HG03175 (cell line): Measurements from ENCODE around the gene DGCR6L.
"Not testable (repeated sequence)": the region's sequence is repeated elsewhere in the genome, so short reads cannot be mapped to it uniquely, and the experiment has no call there.

Source experiments
- ATAC-seq: cut with Tn5 transposase; IDR thresholded peaks from one replicate; pipeline ENCODE4 v1.9.1; 2021; ENCODE audit warnings: mild to moderate bottlenecking, moderate library complexity; ENCODE audit not compliant: unreplicated experiment

The DGCR6L gene

GRCh38 chr22:20328569-20328930 lies 8.7 kb upstream of the DGCR6L start:
- ATAC-seq: not testable (repeated sequence)

- not testable (repeated sequence) for ATAC-seq
These were observed 6.1 kb upstream of the DGCR6L start for GRCh38 chr22:20325996-20326395.

- no peak for ATAC-seq
These were observed 4.3 kb upstream of the DGCR6L start for GRCh38 chr22:20324139-20324516.

- ATAC-seq: not testable (repeated sequence)
These were observed 1.8 kb upstream of the DGCR6L start for GRCh38 chr22:20321552-20322211.

- peak; percentile 3 for ATAC-seq
These were observed 1.0 kb upstream of the DGCR6L start for GRCh38 chr22:20320659-20321551.

- no peak for ATAC-seq
These were observed 667 bp downstream of the DGCR6L start for GRCh38 chr22:20319041-20319744.

- not testable (repeated sequence) for ATAC-seq
These were observed 1.7 kb downstream of the DGCR6L start for GRCh38 chr22:20318043-20318688.

- ATAC-seq: not testable (repeated sequence)
These were observed 2.3 kb downstream of the DGCR6L start for GRCh38 chr22:20317402-20318042.

GRCh38 chr22:20316844-20317401 lies 2.9 kb downstream of the DGCR6L start:
- ATAC-seq: no peak

- ATAC-seq: no peak
These were observed 3.5 kb downstream of the DGCR6L start for GRCh38 chr22:20316217-20316843.

GRCh38 chr22:20315337-20316216 lies 4.3 kb downstream of the DGCR6L start:
- no peak for ATAC-seq

- ATAC-seq: not testable (repeated sequence)
These were observed 5.0 kb downstream of the DGCR6L start for GRCh38 chr22:20314741-20315336.

- ATAC-seq: not testable (repeated sequence)
These were observed 5.7 kb downstream of the DGCR6L start for GRCh38 chr22:20314206-20314605.

- not testable (repeated sequence) for ATAC-seq
These were observed 6.4 kb downstream of the DGCR6L start for GRCh38 chr22:20313306-20314077.

- no peak for ATAC-seq
These were observed 7.3 kb downstream of the DGCR6L start for GRCh38 chr22:20312396-20313191.

GRCh38 chr22:20311249-20312062 lies 8.4 kb downstream of the DGCR6L start:
- not testable (repeated sequence) for ATAC-seq
